Activated B cell treated with CpG ODN at 0.5 μM for 24 hours (primary cell): ENCODE results near the gene CBR4. TPM values are rescaled to one million over a fixed set of nuclear protein-coding genes. Genes with fewer than 3 reads are reported as not detected.
"Not testable (repeated sequence)": the region's sequence is repeated elsewhere in the genome, so short reads cannot be mapped to it uniquely, and the experiment has no call there.

Source experiments
- ATAC-seq: fragments of 200-7000 bp; cut with Tn5 transposase; one replicate; pipeline ENCODE4 v1.10.0; 2021; ENCODE audit warnings: low read depth, mild to moderate bottlenecking, moderate library complexity
- CTCF ChIA-PET: fragments of 350-600 bp; sonication (Branson Sonifier 250); formaldehyde crosslinking; loops from one replicate; lab custom pipeline; 2021; ENCODE audit warnings: antibody characterized with exemption; lab: Charles Lee
- POLR2A ChIA-PET: fragments of 350-600 bp; sonication (Branson Sonifier 250); formaldehyde crosslinking; loops from one replicate; lab custom pipeline; 2021; ENCODE audit warnings: antibody characterized with exemption; lab: Charles Lee
- DNase-seq: peaks from one replicate; pipeline ENCODE4 v3.0.0; 2022
- H3K27ac Mint-ChIP-seq: one replicate; pipeline ENCODE4 v1.8.0; 2020; ENCODE audit warnings: mixed read lengths
- H3K27me3 Mint-ChIP-seq: one replicate; pipeline ENCODE4 v1.8.0; 2021; ENCODE audit warnings: mixed read lengths
- H3K36me3 Mint-ChIP-seq: one replicate; pipeline ENCODE4 v1.8.0; 2021; ENCODE audit warnings: low read depth, mixed read lengths
- H3K4me1 Mint-ChIP-seq: one replicate; pipeline ENCODE4 v1.8.0; 2021; ENCODE audit warnings: mixed read lengths
- H3K4me3 Mint-ChIP-seq: one replicate; pipeline ENCODE4 v1.8.0; 2020; ENCODE audit warnings: mild to moderate bottlenecking, mixed read lengths
- H3K9me3 Mint-ChIP-seq: one replicate; pipeline ENCODE4 v1.8.0; 2020; ENCODE audit warnings: mixed read lengths
- intact Hi-C: fragments of 100-400 bp; cut with micrococcal nuclease; formaldehyde crosslinking; loops from one replicate; pipeline ENCODE4 v1.15.1; 2024
- total RNA-seq: library from RNA; stranded (reverse); gene quantifications from 2 replicates; pipeline ENCODE4 v1.2.3, GENCODE V29; 2022
- TF ChIP-seq, protein P1 (sequence below): fragments of 200-600 bp; IDR thresholded peaks from one replicate; pipeline ENCODE4 v1.8.0; 2022; ENCODE audit warnings: antibody characterized with exemption, mild to moderate bottlenecking

CBR4 gene
- total RNA-seq, 1 donor from 2014 or later, result 25.7 TPM

DNA sequence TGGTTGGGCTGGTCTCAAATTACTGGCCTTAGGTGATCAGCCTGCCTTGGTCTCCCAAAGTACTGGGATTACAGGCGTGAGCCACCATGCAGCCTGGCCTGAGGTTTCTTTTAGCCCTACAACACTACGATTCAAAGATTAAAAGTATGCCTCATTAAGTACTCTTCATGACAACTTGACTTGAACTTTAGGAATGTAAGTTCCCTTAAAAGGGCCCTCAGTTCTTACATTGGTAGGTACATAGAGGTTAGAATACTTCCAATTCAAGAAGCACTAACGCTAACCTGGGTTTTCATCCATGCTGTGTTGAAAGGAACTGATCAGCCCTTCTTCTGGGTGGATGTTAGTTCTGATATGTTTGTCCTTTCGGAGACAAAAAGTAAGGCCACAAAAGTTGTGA lies 15.1 kb downstream of the CBR4 start:
- POLR2A ChIA-PET, result no interaction called here
- no peak for DNase-seq
- Mint-ChIP-seq H3K36me3 (peaks cover 50% of the 10 kb centered on the region), H3K27me3 (no peaks in the 10 kb centered on the region), H3K4me1 (peaks cover 2% of the 10 kb centered on the region), H3K9me3 (no peaks in the 10 kb centered on the region), H3K27ac (no peak overlapping the region), H3K4me3 (no peak overlapping the region)
- CTCF ChIA-PET, result no interaction called here
- TF ChIP-seq, protein P1, sequence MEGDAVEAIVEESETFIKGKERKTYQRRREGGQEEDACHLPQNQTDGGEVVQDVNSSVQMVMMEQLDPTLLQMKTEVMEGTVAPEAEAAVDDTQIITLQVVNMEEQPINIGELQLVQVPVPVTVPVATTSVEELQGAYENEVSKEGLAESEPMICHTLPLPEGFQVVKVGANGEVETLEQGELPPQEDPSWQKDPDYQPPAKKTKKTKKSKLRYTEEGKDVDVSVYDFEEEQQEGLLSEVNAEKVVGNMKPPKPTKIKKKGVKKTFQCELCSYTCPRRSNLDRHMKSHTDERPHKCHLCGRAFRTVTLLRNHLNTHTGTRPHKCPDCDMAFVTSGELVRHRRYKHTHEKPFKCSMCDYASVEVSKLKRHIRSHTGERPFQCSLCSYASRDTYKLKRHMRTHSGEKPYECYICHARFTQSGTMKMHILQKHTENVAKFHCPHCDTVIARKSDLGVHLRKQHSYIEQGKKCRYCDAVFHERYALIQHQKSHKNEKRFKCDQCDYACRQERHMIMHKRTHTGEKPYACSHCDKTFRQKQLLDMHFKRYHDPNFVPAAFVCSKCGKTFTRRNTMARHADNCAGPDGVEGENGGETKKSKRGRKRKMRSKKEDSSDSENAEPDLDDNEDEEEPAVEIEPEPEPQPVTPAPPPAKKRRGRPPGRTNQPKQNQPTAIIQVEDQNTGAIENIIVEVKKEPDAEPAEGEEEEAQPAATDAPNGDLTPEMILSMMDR, result no peak
- intact Hi-C loops, result loop anchor here (1.0 to 5.0 kb wide), 2 partner anchors 491 to 572 kb away; no protein-coding TSS in a partner anchor
- no peak for ATAC-seq

DNA sequence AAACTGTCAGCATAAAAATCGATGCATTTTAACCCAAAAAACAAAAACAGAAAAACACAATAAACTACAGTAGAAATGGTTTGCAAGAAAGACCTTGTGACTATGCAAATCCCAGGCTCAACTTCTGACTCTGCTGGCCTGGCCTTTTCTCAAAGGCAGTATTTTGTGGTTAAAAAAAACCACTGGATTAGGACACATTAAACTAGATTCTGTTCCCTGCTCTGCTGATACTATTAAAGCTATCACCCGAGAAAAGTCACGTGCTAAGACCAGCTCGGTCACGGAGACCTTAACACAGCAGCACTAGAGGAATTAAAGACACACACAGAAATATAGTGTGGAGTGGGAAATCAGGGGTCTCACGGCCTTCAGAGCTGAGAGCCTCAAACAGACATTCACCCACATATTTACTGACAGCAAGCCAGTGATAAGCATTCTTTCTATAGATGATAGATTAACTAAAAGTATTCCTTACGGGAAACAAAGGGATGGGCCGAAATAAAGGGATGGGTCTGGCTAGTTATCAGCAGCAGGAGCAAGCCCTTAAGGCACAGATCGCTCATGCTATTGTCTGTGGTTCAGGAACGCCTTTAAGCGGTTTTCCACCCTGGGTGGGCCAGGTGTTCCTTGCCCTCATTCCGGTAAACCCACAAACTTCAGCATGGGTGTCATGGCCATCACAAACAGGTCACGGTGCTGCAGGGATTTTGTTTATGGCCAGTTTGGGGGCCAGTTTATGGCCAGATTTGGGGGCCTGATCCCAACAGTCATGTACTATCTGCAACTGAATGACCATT lies 16.1 kb downstream of the CBR4 start:
- CTCF ChIA-PET, result no interaction called here
- POLR2A ChIA-PET, result no interaction called here
- H3K4me3 Mint-ChIP-seq, result no peak overlapping the region
- H3K36me3 Mint-ChIP-seq, result peaks cover 51% of the 10 kb centered on the region
- TF ChIP-seq, protein P1, result no peak
- intact Hi-C loops, result no loop called here
- no peaks in the 10 kb centered on the region for H3K9me3 Mint-ChIP-seq
- no peak overlapping the region for H3K27ac Mint-ChIP-seq
- DNase-seq, result no peak
- ATAC-seq, result no peak
- no peaks in the 10 kb centered on the region for H3K4me1 Mint-ChIP-seq
- no peaks in the 10 kb centered on the region for H3K27me3 Mint-ChIP-seq

DNA sequence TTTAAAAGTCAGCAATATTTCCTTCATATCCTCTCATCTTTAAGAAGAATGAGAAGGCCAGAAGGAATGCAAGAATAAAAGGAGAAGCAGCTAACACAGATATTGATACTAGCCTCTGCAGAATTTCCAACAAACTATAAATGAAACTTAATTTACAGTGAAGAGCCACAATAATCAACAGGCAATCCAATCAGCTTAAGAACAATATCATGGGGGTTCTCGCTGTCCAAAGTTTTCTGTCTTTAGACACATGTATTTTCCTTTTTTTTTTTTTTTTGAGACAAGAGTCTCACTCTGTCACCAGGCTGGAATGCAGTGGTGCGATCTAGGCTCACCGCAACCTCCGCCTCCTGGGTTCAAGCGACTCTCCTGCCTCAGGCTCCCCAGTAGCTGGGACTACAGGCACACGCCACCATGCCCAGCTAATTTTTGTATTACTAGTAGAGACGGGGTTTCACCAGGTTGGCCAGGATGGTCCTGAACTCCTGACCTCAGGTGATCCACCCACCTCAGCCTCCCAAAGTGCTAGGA lies 17.0 kb downstream of the CBR4 start:
- POLR2A ChIA-PET, ATAC-seq, H3K27ac Mint-ChIP-seq, H3K27me3 Mint-ChIP-seq, H3K9me3 Mint-ChIP-seq, CTCF ChIA-PET, DNase-seq, intact Hi-C loops, H3K4me3 Mint-ChIP-seq, H3K4me1 Mint-ChIP-seq: not testable (repeated sequence)
- H3K36me3 Mint-ChIP-seq, result peaks cover 46% of the 10 kb centered on the region

DNA sequence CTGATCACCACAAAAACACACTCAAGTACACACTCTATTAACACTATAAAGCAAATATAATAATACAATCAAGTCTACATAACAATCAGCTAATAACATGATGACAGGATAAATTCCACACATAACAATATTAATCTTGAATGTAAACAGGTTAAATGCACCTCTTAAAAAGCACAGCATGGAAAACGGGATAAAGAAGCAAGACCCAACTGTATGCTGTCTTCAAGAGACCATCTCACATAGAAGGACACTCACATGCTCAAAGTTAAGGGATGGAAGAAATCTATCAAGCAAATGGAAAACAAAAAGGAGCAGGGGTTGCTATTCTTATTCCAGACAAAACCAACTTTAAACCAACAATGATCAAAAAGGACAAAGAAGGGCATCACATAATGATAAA lies 28.1 kb downstream of the CBR4 start:
- H3K4me3 Mint-ChIP-seq, result no peak overlapping the region
- no peaks in the 10 kb centered on the region for H3K4me1 Mint-ChIP-seq
- peaks cover 61% of the 10 kb centered on the region for H3K36me3 Mint-ChIP-seq
- no peak overlapping the region for H3K27ac Mint-ChIP-seq
- DNase-seq (no peak), ATAC-seq (no peak)
- H3K9me3 Mint-ChIP-seq, result peaks cover 24% of the 10 kb centered on the region
- intact Hi-C loops, result no loop called here
- ChIA-PET CTCF (no interaction called here), POLR2A (no interaction called here)
- TF ChIP-seq, protein P1, result no peak
- H3K27me3 Mint-ChIP-seq, result no peaks in the 10 kb centered on the region

DNA sequence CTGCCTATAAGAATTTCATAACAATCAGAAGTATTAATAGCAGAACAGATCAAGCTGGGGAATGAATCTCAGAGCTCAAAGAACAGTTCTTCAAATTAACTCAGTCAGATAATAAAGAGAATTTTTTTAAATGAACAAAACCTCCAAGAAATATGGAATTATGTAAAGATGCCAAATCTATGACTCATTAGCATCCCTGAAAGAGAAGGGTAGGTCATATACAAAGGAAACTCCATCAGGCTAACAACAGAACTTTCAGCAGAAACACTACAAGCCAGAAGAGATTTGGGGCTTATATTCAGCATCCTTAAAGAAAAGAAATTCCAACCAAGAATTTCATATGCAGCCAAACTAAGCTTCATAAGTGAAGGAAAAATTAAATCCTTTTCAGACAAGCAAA lies 28.6 kb downstream of the CBR4 start:
- no peak overlapping the region for H3K4me3 Mint-ChIP-seq
- intact Hi-C loops, result no loop called here
- no peak for DNase-seq
- POLR2A ChIA-PET, result no interaction called here
- no peak overlapping the region for H3K27ac Mint-ChIP-seq
- peaks cover 24% of the 10 kb centered on the region for H3K9me3 Mint-ChIP-seq
- peaks cover 60% of the 10 kb centered on the region for H3K36me3 Mint-ChIP-seq
- ATAC-seq, result no peak
- CTCF ChIA-PET, result no interaction called here
- H3K4me1 Mint-ChIP-seq, result no peaks in the 10 kb centered on the region
- no peaks in the 10 kb centered on the region for H3K27me3 Mint-ChIP-seq
- TF ChIP-seq, protein P1, result no peak
